A549 (cell line): ENCODE data around the gene TCP1.
"Not testable (repeated sequence)": the region's sequence is repeated elsewhere in the genome, so short reads cannot be mapped to it uniquely, and the experiment has no call there.

Experiments
- CHD2 ChIP-seq: fragments of 150-350 bp; IDR thresholded peaks from 2 replicates; pipeline ENCODE4 v1.6.1; 2014; ENCODE audit warnings: low read length; ENCODE audit not compliant: partially characterized antibody
- CTCF ChIP-seq: fragments of >200 bp; sonication (Bioruptor Twin); formaldehyde crosslinking; IDR thresholded peaks from 3 replicates; pipeline ENCODE4 v1.5.1; 2016
- HMGXB4 ChIP-seq: fragments of 250-450 bp; sonication (Bioruptor Pico); IDR thresholded peaks from 2 replicates; pipeline ENCODE4 v1.5.0; 2021; ENCODE audit warnings: mild to moderate bottlenecking, moderate library complexity, borderline replicate concordance
- MAFK ChIP-seq: fragments of 450-650 bp; IDR thresholded peaks from 2 replicates; pipeline ENCODE4 v1.6.1; 2014; ENCODE audit not compliant: partially characterized antibody
- POLR2A ChIP-seq: IDR thresholded peaks from 2 replicates; pipeline ENCODE4 v1.6.1; 2012; ENCODE audit warnings: mild to moderate bottlenecking, low read length
- RAD21 ChIP-seq, 2 experiments: fragments of >200 bp in 1 of 2; sonication (Bioruptor Twin) in 1 of 2; formaldehyde crosslinking in 1 of 2; IDR thresholded peaks in 1 of 2; conservative IDR thresholded peaks in 1 of 2; 2 replicates in 1 of 2; 3 replicates in 1 of 2; pipeline ENCODE4 v1.6.1; 2012 to 2018; ENCODE audit warnings: inconsistent platforms in 1 of 2
- REST ChIP-seq: fragments of 200-600 bp; sonication (generic); IDR thresholded peaks from 2 replicates; pipeline ENCODE4 v1.6.1; 2016; ENCODE audit warnings: antibody characterized with exemption, mild to moderate bottlenecking, moderate library complexity

GRCh38 chr6:159732550-159732949 lies 56.9 kb downstream of the TCP1 start:
- TF ChIP-seq POLR2A; MAFK; REST; CTCF; HMGXB4; RAD21 (conservative IDR thresholded peaks at IDR 0.05 in 1 of 2, IDR thresholded peaks at IDR 0.05 in 1 of 2); CHD2: not testable (repeated sequence)
